Body of pancreas (tissue), 4 donors: Measurements from ENCODE around the gene GLP2R.

Experiments
- POLR2A ChIP-seq, 3 donors: fragments of 450-650 bp; IDR thresholded peaks; one replicate each; pipeline ENCODE4 v1.6.1; 2016; ENCODE audit warnings: antibody characterized with exemption in 3 of 3, mild to moderate bottlenecking in 2 of 3
- TF ChIP-seq, protein P1 (sequence below), 7 experiments: fragments of 450-650 bp in 4 of 7; fragments of 200-600 bp in 3 of 7; sonication (generic) in 3 of 7; IDR thresholded peaks; one replicate each; pipeline ENCODE4 v1.5.1; 2016 to 2019; ENCODE audit warnings: antibody characterized with exemption in 7 of 7

DNA sequence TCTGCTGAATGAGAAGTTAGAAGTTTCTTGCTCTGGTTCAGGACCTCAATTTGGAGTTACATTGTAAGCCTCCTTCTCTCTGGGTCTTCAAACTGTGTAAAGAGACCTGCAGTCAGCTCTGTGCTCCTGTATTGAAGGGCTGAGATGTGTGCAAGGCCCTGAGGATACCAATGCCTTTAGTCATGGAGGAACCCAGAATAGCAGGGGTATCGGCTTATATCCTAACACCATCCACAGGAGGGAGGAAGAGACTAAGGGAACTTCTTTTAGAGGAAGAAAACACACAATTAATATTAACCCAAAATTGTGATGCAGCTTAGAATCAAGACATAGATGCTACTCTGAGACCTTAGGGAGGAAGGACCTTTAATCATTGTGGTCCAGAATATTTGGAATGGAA is 36.5 kb downstream of the GLP2R start:
- TF ChIP-seq, protein P1, sequence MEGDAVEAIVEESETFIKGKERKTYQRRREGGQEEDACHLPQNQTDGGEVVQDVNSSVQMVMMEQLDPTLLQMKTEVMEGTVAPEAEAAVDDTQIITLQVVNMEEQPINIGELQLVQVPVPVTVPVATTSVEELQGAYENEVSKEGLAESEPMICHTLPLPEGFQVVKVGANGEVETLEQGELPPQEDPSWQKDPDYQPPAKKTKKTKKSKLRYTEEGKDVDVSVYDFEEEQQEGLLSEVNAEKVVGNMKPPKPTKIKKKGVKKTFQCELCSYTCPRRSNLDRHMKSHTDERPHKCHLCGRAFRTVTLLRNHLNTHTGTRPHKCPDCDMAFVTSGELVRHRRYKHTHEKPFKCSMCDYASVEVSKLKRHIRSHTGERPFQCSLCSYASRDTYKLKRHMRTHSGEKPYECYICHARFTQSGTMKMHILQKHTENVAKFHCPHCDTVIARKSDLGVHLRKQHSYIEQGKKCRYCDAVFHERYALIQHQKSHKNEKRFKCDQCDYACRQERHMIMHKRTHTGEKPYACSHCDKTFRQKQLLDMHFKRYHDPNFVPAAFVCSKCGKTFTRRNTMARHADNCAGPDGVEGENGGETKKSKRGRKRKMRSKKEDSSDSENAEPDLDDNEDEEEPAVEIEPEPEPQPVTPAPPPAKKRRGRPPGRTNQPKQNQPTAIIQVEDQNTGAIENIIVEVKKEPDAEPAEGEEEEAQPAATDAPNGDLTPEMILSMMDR (IDR thresholded peaks at IDR 0.05) = no peak
- no peak for TF ChIP-seq POLR2A (IDR thresholded peaks at IDR 0.05)
